H7 (cell line): ENCODE results near the gene NPDC1. TPM values are rescaled to one million over a fixed set of nuclear protein-coding genes. Genes with fewer than 3 reads are reported as not detected.

Experiments used
- DNase-seq: peaks from one replicate; pipeline ENCODE4 v3.0.0; 2012
- H3K27me3 ChIP-seq: 2 replicates; pipeline ENCODE4 v1.6.0; 2011; ENCODE audit warnings: mild to moderate bottlenecking, low read length; ENCODE audit not compliant: control insufficient read depth, insufficient read depth
- H3K36me3 ChIP-seq: replicated peaks from 2 replicates; pipeline ENCODE4 v1.5.1; 2011; ENCODE audit warnings: low read length; ENCODE audit not compliant: control insufficient read depth, insufficient read depth
- H3K4me3 ChIP-seq: 2 replicates; pipeline ENCODE4 v1.5.1; 2011; ENCODE audit warnings: low read depth, mild to moderate bottlenecking, control low read depth, low read length, moderate library complexity; ENCODE audit not compliant: insufficient read depth
- total RNA-seq: library from RNA; depleted of rRNA; stranded (reverse); fragments of >200 nt; shearing (Covaris generic); gene quantifications from 2 replicates; pipeline ENCODE4 v1.2.3, GENCODE V29; 2014

Gene NPDC1
- total RNA-seq, 1 experiment from 2014 or later = 10.1 TPM

DNA sequence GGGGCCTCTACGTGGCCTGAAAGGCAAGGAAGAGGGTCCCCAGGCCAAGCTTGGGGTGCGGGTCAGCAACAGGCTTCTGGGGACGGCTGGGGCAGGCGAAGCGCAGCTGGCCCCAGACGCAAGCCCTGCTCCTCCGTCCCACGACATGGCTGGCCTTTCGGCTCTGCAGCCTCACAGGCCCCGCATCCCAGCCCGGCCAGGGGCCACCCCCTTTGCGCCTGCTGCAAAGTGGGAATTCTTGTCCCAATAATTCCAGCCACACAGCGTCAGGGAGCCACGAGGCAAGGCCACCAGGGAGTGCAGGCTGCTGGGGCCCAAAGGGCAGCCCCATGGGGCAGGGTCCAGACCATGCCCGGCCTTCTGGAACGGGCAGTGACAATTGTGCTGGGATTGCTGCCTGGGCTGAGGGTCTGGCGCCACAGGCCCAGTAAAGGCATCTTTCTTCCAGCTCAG, 9.0 kb upstream of the NPDC1 start:
- peaks cover 36% of the 10 kb centered on the region for H3K27me3 ChIP-seq
- no peak overlapping the region for H3K4me3 ChIP-seq
- DNase-seq = no peak
- H3K36me3 ChIP-seq = no peaks in the 10 kb centered on the region

DNA sequence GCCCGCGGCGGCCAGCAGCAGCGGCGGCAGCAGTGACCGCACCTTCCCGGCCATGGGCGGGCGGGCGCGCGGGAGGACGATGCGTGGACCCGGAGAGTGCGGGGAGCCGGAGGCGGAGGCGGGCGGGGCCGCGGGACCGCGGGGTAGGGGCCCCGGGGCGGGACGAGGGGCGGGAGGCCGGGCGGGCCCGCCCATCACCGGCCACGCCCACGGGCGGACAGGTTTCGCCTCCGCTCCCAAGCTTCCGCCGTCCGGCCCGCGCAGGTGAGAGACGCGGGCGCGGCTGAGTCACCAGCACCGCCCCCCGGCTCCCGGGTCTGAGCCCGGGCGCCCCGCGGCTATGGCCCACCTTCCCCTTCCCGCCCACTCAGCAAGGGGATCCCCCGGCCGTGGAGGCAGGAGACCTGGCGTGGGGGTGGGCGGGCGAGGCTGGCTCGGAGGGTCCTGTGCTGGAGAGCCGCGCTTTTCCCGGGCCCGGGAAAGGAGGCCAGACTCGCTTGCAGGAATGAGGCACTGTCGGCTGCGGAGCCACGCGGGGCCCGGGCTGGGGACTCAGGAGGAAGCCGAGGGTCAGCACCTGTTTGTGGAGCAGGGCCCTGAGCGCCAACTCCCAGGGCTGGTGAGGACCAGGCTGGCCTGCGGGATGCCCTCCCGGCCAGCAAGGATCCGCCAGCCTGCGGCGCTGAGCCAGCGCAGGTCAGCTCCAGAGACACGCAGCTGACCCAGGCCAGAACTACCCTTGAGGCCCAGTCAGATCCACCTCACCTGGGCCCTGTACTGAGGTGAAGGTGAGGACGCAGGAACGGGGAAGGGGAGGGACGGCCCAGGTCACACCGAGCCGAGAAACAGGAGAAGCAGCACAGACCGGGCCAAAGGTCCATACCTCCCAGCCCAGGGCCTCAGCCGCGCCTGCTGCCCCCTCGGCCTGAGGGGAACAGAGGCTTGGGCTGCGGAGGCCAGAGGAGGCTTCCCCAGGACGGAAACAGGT, 8.3 kb upstream of the NPDC1 start, which contains the start of gene ENTPD2:
ENTPD2 (minus strand) TSS at position 118 of the 988 bp plus-strand sequence; CDS start at position 54, 64 bp downstream.
- Histone ChIP-seq H3K36me3 (no peaks in the 10 kb centered on the region), H3K4me3 (peak within 1 kb of the TSS; percentile 43), H3K27me3 (peaks cover 43% of the 10 kb centered on the region)
- DNase-seq = peak; percentile 96

DNA sequence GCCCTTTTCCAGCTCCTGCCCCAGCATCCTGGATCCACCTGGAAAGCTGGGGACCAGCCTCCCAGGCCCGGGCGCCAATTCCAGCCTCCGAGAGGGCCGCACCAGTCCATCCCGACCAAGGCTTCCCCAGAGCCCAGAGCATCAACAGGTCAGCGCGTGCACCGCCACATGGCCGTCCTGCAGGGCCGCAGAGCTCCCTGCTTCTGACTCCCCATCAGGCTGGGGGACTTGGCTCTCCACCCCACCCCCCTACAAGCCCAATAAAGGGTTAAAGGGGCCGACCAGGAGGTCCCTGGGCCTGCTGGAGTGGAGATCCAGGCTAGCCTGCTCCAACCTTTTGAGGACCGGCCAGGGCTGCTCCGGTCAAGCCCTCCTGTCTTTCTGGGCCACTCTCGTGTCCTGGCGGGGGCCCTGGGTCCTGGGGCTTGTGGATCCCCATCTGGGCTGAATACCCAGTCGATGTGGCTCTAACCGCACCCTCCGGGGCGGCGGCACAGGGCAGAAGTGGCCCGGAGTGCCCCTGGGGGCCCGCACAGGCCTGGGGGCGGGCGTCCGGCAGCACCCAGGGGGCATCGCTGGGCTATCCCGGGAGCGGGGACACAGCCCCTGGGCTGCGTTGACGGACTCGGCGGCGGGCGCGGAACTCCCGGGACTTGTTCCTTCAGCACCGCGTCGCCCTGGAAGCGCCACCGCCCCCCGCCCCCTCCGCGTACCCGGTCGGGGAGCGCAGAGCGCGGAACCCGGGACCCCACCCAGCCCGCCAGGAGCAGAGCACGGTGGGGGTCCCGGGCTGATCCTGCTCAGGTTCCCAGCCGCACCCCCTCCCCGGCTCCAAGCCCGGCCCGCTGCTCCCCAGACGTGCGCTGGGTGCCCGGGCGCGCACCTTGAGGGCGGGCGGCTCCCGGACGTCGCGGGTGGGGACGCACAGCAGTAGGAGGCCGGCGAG, 7.3 kb upstream of the NPDC1 start:
- peak overlapping the region; percentile 43 for H3K4me3 ChIP-seq
- peak; percentile 89 for DNase-seq
- H3K36me3 ChIP-seq = no peaks in the 10 kb centered on the region
- peaks cover 50% of the 10 kb centered on the region for H3K27me3 ChIP-seq

DNA sequence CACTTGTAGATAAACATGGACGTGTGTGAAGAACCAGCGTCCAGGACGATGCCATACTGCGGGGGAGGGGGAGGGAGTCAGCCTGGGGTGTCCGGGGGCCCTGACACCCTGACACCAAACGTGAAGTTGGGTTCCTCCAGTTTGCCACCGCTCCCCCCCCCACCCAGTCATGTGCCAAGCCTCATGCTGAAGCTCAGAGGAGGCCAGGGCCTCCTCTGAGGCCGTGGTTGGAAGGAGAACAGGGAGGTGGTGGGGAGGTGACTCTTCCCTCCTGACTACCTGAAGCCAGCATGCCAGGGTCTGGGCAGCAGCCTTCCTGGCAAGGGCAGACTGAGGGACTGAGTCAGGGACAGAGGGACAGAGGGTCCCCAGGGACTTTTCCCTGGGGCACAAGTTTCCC, 6.3 kb upstream of the NPDC1 start:
- DNase-seq = no peak
- no peak overlapping the region for H3K4me3 ChIP-seq
- peaks cover 57% of the 10 kb centered on the region for H3K27me3 ChIP-seq
- no peaks in the 10 kb centered on the region for H3K36me3 ChIP-seq

DNA sequence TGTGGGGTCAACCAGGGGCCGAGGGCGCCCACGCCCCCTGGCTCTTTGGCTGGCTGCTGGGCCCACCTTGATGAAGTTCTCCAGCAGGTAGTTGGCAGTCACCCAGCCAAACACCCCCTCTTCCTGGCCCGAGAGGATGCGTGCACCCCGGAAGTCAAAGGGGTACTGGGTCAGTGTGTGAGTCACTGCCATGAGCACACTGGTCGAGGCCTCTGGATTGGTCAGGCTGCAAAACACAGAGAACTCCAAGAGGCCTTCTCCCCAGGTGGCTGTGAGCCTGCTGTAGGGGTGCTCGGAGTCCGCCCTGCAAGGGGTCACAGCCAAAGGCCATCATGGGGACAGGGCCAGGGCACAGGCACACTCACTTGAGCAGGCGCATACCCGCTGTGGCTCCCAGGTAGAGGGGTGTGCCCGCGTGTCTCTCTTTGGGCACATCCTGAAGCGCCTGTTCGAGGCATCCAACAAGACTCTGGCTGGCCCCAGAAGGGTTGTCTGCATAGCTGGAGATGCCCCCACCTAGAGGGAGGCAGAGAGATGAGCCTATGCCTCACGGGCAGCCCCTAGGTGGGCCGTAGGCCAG, 5.3 kb upstream of the NPDC1 start:
- H3K36me3 ChIP-seq = no peaks in the 10 kb centered on the region
- H3K4me3 ChIP-seq = no peak overlapping the region
- peaks cover 61% of the 10 kb centered on the region for H3K27me3 ChIP-seq
- DNase-seq = no peak

DNA sequence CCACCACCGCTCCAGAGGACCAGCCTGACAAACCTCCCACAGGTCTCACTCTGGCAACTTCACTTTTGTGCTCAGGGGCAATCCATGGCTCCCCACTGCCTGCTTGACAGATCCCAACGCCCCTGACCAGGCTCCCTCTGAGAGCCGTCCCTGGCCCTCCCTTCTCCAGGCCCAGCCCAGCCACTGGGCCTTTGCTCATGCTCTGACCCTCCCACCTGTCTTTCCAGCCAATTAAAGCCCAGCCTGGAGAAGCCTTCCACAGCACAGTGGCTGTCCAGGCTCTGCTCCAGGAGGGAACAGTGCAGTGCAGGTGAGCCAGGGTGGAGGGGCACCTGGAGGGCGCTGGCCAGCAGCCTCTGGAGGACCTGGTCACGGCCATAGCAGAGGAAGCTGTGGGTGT, 4.6 kb upstream of the NPDC1 start:
- H3K27me3 ChIP-seq = peaks cover 62% of the 10 kb centered on the region
- no peak for DNase-seq
- no peak overlapping the region for H3K4me3 ChIP-seq
- H3K36me3 ChIP-seq = no peaks in the 10 kb centered on the region

- no peaks in the 10 kb centered on the region for H3K36me3 ChIP-seq
- no peak overlapping the region for H3K4me3 ChIP-seq
- peaks cover 67% of the 10 kb centered on the region for H3K27me3 ChIP-seq
- peak; percentile 94 for DNase-seq
These were observed 3.8 kb upstream of the NPDC1 start for GRCh38 chr9:137049544-137050449.

DNA sequence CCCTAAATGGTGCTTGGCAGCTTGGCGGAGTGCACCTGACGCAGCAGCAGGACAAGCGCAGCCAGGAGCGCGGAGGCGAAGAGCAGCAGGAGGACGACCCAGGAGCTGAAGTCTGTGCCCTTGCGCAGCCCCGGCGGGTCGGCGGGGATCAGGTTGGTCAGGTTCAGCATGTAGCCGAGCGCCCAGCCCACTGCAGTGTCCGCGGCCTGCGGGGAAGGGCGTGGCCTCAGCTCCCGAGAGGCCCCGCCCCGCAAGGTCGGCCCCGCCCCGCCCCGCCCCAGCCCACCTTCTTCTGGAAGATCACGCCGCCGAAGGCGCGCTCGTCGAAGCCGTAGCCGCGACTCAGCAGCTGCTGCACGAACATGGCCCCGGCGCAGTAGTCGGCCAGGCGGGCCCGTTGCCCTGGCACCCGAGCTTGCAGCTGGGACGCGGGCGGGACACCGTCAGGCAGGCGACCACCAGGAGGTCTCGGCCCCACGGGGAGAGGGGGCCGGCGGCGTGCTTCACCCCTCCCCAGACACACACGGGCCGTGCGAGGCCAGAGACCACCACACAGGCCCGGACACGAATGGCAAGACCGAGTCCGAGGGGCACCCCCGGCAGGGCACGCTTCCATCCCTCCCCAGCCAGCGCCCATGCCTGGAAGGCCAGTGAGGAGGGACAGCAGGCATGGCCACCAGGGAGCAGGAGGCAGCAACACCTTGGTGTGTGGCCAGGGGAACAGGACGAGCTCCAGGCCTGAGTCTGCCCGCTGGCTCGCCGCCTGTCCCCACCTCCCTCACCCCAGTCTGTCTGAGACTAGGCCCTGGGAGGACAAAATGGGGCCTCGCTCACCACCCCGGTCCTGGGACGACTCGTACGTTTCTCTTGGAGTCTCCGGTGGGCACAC, 2.9 kb upstream of the NPDC1 start:
- no peak overlapping the region for H3K4me3 ChIP-seq
- no peaks in the 10 kb centered on the region for H3K36me3 ChIP-seq
- DNase-seq = peak; percentile 94
- H3K27me3 ChIP-seq = peaks cover 63% of the 10 kb centered on the region

- H3K4me3 ChIP-seq = peak overlapping the region; percentile 61
- DNase-seq = peak; percentile 89
- peaks cover 46% of the 10 kb centered on the region for H3K27me3 ChIP-seq
- no peaks in the 10 kb centered on the region for H3K36me3 ChIP-seq
These were observed 486 bp downstream of the NPDC1 start for GRCh38 chr9:137045294-137046087.

DNA sequence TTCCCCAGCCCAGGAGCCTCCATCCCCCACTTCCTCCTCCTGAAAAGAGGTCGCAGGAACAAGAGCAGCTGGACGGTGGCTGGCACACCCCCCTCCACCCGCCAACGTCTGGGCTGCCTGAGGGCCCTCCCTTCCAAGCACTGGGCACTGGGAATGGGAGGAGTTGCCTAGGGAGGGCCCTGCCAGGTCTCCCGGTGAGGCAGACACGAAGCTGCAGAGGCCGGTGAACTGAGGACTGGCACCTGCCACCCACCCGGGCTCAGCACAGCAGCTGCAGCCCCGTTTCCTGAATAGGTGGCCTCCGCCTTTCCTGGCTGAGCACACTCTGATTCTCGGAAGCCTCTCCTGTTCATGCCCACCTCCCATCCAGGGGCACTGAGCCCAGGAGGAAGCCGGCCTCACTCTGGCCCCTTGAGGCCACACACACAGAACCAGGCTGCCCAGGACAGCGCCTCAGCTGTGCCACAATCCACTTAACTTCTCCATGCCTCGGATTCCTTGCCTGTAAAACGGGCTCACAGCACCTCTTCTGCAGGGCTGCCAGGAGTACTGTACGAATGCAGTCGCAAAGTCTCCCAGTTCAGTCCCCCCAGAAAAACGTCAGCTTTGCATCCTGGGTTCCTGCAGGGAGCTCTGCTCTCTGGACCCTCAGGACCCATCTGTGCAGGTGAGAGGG, 1.3 kb downstream of the NPDC1 start:
- H3K27me3 ChIP-seq = peaks cover 39% of the 10 kb centered on the region
- H3K36me3 ChIP-seq = no peaks in the 10 kb centered on the region; the same call in 1 of the 2 replicates
- H3K4me3 ChIP-seq = peak overlapping the region; percentile 61; the same call in 1 of the 2 replicates
- DNase-seq = no peak

GRCh38 chr9:137044037-137044436, 1.9 kb downstream of the NPDC1 start:
- no peaks in the 10 kb centered on the region; the same call in 1 of the 2 replicates for H3K36me3 ChIP-seq
- peaks cover 34% of the 10 kb centered on the region for H3K27me3 ChIP-seq
- no peak overlapping the region for H3K4me3 ChIP-seq
- DNase-seq = no peak
